Measurements from ENCODE around the gene SEMA5B. TPM values are rescaled to one million over a fixed set of nuclear protein-coding genes. Genes with fewer than 3 reads are reported as not detected.

SEMA5B gene
- total and polyA plus RNA-seq, 4 donors: 0.20 to 1.1 (median 0.23) TPM

- 76% methylated on average over 8 of the region's 8 CpGs for WGBS
These were observed 36.2 kb downstream of the SEMA5B start for GRCh38 chr3:122991236-122991985.

GRCh38 chr3:122989856-122990575, 37.5 kb downstream of the SEMA5B start:
- H3K27me3 ChIP-seq (ENCODE audit: control insufficient read depth in 4 of 4, insufficient read depth in 4 of 4, low read length in 3 of 4): no peaks in the 10 kb centered on the region

More at GRCh38 chr3:122991236-122991985, 36.2 kb downstream of the SEMA5B start:
- no peak for DNase-seq (ENCODE audit: low spot score)
- Histone ChIP-seq H3K27ac (ENCODE audit: low read depth in 1 of 2, low read length in 2 of 2) (no peak overlapping the region), H3K9me3 (ENCODE audit: control insufficient read depth in 4 of 4, low read length in 3 of 4) (no peaks in the 10 kb centered on the region), H3K9ac (ENCODE audit: low read depth in 1 of 2, low read length in 2 of 2) (no peak overlapping the region), H3K27me3 (ENCODE audit: control insufficient read depth in 4 of 4, insufficient read depth in 4 of 4, low read length in 3 of 4) (no peaks in the 10 kb centered on the region), H3K4me3 (ENCODE audit: low read depth in 1 of 3, low read length in 3 of 3) (no peak overlapping the region), H3K4me1 (ENCODE audit: control insufficient read depth in 4 of 4, insufficient read depth in 4 of 4, low read length in 3 of 4) (no peaks in the 10 kb centered on the region), H3K36me3 (ENCODE audit: control insufficient read depth in 4 of 4, insufficient read depth in 3 of 4, low read depth in 1 of 4, low read length in 3 of 4) (no peaks in the 10 kb centered on the region)
- TF ChIP-seq FOXA1 (IDR thresholded peaks at IDR 0.05) (no peak), EGR1 (IDR thresholded peaks at IDR 0.05; ENCODE audit: low read depth in 2 of 2) (no peak), TAF1 (conservative IDR thresholded peaks at IDR 0.05) (no peak), GABPA (IDR thresholded peaks at IDR 0.05 in 1 of 2, conservative IDR thresholded peaks at IDR 0.05 in 1 of 2) (no peak), YY1 (IDR thresholded peaks at IDR 0.05) (no peak)
- TF ChIP-seq, protein P1, sequence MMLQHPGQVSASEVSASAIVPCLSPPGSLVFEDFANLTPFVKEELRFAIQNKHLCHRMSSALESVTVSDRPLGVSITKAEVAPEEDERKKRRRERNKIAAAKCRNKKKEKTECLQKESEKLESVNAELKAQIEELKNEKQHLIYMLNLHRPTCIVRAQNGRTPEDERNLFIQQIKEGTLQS (IDR thresholded peaks at IDR 0.05): no peak

GRCh38 chr3:122988508-122988907, 39.1 kb downstream of the SEMA5B start:
- no peak for DNase-seq (ENCODE audit: low spot score)
- Histone ChIP-seq H3K9me3 (ENCODE audit: control insufficient read depth in 4 of 4, low read length in 3 of 4) (no peaks in the 10 kb centered on the region), H3K27me3 (ENCODE audit: control insufficient read depth in 4 of 4, insufficient read depth in 4 of 4, low read length in 3 of 4) (no peaks in the 10 kb centered on the region), H3K27ac (ENCODE audit: low read depth in 1 of 2, low read length in 2 of 2) (no peak overlapping the region), H3K36me3 (ENCODE audit: control insufficient read depth in 4 of 4, insufficient read depth in 3 of 4, low read depth in 1 of 4, low read length in 3 of 4) (no peaks in the 10 kb centered on the region), H3K9ac (ENCODE audit: low read depth in 1 of 2, low read length in 2 of 2) (no peak overlapping the region), H3K4me1 (ENCODE audit: control insufficient read depth in 4 of 4, insufficient read depth in 4 of 4, low read length in 3 of 4) (peaks cover 0 to 10% (median 6%) of the 10 kb centered on the region in 4 donors), H3K4me3 (ENCODE audit: low read depth in 1 of 3, low read length in 3 of 3) (no peak overlapping the region)
- WGBS: 69% methylated on average over 5 of the region's 5 CpGs
- no peak for TF ChIP-seq FOXA2 (IDR thresholded peaks at IDR 0.05)
- no peak for TF ChIP-seq CTCF (IDR thresholded peaks at IDR 0.05; ENCODE audit: low read depth, low read length, missing input control)
- no peak for TF ChIP-seq FOXA1 (IDR thresholded peaks at IDR 0.05)
- no peak for TF ChIP-seq GABPA (IDR thresholded peaks at IDR 0.05 in 1 of 2, conservative IDR thresholded peaks at IDR 0.05 in 1 of 2)
- TF ChIP-seq EGR1 (IDR thresholded peaks at IDR 0.05; ENCODE audit: low read depth in 2 of 2): no peak
- no peak for TF ChIP-seq HNF4G (IDR thresholded peaks at IDR 0.05)
- TF ChIP-seq SP1 (IDR thresholded peaks at IDR 0.05): no peak
- no peak for TF ChIP-seq HNF4A (conservative IDR thresholded peaks at IDR 0.05)
- no peak for TF ChIP-seq YY1 (IDR thresholded peaks at IDR 0.05)
- TF ChIP-seq, protein P1 (IDR thresholded peaks at IDR 0.05): no peak
- TF ChIP-seq RXRA (IDR thresholded peaks at IDR 0.05): no peak
- TF ChIP-seq, protein P2, sequence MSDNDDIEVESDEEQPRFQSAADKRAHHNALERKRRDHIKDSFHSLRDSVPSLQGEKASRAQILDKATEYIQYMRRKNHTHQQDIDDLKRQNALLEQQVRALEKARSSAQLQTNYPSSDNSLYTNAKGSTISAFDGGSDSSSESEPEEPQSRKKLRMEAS (IDR thresholded peaks at IDR 0.05): no peak
- TF ChIP-seq NR2F2 (IDR thresholded peaks at IDR 0.05): no peak
- no peak for TF ChIP-seq JUND (IDR thresholded peaks at IDR 0.05)
- TF ChIP-seq TAF1 (conservative IDR thresholded peaks at IDR 0.05): no peak

More at GRCh38 chr3:122989856-122990575, 37.5 kb downstream of the SEMA5B start:
- no peak overlapping the region for H3K27ac ChIP-seq (ENCODE audit: low read depth in 1 of 2, low read length in 2 of 2)
- TF ChIP-seq ZBTB33 (IDR thresholded peaks at IDR 0.05): no peak
- TF ChIP-seq, protein P1 (IDR thresholded peaks at IDR 0.05): no peak
- DNase-seq (ENCODE audit: low spot score): no peak
- WGBS: 88% methylated on average over 4 of the region's 4 CpGs
- H3K36me3 ChIP-seq (ENCODE audit: control insufficient read depth in 4 of 4, insufficient read depth in 3 of 4, low read depth in 1 of 4, low read length in 3 of 4): no peaks in the 10 kb centered on the region
- H3K9me3 ChIP-seq (ENCODE audit: control insufficient read depth in 4 of 4, low read length in 3 of 4): no peaks in the 10 kb centered on the region
- no peak overlapping the region for H3K4me3 ChIP-seq (ENCODE audit: low read depth in 1 of 3, low read length in 3 of 3)
- peaks cover 0 to 8% (median 4%) of the 10 kb centered on the region in 4 donors for H3K4me1 ChIP-seq (ENCODE audit: control insufficient read depth in 4 of 4, insufficient read depth in 4 of 4, low read length in 3 of 4)
- H3K9ac ChIP-seq (ENCODE audit: low read depth in 1 of 2, low read length in 2 of 2): no peak overlapping the region

All from liver (tissue), 9 donors.